Esophagus (tissue), 2 donors: ENCODE data around the gene AIP. TPM values are rescaled to one million over a fixed set of nuclear protein-coding genes. Genes with fewer than 3 reads are reported as not detected.
"Not testable (repeated sequence)": the region's sequence is repeated elsewhere in the genome, so short reads cannot be mapped to it uniquely, and the experiment has no call there.

Experiments
- H3K27ac ChIP-seq, 2 donors: one replicate each; pipeline ENCODE4 v1.5.1; 2013; ENCODE audit warnings: low read depth in 2 of 2, mild to moderate bottlenecking in 2 of 2, inconsistent platforms in 1 of 2, low read length in 1 of 2, moderate library complexity in 1 of 2
- H3K27me3 ChIP-seq, 2 donors: one replicate each; pipeline ENCODE4 v1.6.1; 2013; ENCODE audit warnings: low read length in 2 of 2, control low read depth in 1 of 2, mild to moderate bottlenecking in 1 of 2; ENCODE audit not compliant: insufficient read depth in 2 of 2, control insufficient read depth in 1 of 2
- H3K36me3 ChIP-seq, 2 donors: one replicate each; pipeline ENCODE4 v1.6.1; 2013; ENCODE audit warnings: low read length in 1 of 2; ENCODE audit not compliant: control insufficient read depth in 2 of 2, insufficient read depth in 2 of 2
- H3K4me1 ChIP-seq, 2 donors: one replicate each; pipeline ENCODE4 v1.6.1; 2013; ENCODE audit warnings: low read length in 1 of 2; ENCODE audit not compliant: control insufficient read depth in 2 of 2, insufficient read depth in 2 of 2
- H3K4me3 ChIP-seq, 2 donors: one replicate each; pipeline ENCODE4 v1.5.1; 2013; ENCODE audit warnings: low read length in 2 of 2, mild to moderate bottlenecking in 2 of 2, low read depth in 1 of 2, moderate library complexity in 1 of 2
- H3K9me3 ChIP-seq, 2 donors: one replicate each; pipeline ENCODE4 v1.6.1; 2013; ENCODE audit warnings: mild to moderate bottlenecking in 2 of 2, low read depth in 1 of 2, low read length in 1 of 2, moderate library complexity in 1 of 2; ENCODE audit not compliant: control insufficient read depth in 2 of 2, insufficient read depth in 1 of 2
- WGBS, 2 donors: extraction: QIAGEN DNeasy Blood & Tissue Kit; methylation state at CpG; one replicate each; pipeline ENCODE4 v1.1.7; 2013; 5-methylcytosine and 5-hydroxymethylcytosine counted together
- polyA plus RNA-seq, 2 donors: library from polyadenylated mRNA; stranded (reverse); fragments of 200-250 nt; gene quantifications; one replicate each; pipeline ENCODE4 v1.2.3, GENCODE V29; 2013
- donor health status: healthy with polysubstance abuse.
- donor health status: Bipolar disorder and iron deficiency.

AIP gene
- polyA plus RNA-seq, 2 donors, result 34.1 to 41.5 TPM

DNA sequence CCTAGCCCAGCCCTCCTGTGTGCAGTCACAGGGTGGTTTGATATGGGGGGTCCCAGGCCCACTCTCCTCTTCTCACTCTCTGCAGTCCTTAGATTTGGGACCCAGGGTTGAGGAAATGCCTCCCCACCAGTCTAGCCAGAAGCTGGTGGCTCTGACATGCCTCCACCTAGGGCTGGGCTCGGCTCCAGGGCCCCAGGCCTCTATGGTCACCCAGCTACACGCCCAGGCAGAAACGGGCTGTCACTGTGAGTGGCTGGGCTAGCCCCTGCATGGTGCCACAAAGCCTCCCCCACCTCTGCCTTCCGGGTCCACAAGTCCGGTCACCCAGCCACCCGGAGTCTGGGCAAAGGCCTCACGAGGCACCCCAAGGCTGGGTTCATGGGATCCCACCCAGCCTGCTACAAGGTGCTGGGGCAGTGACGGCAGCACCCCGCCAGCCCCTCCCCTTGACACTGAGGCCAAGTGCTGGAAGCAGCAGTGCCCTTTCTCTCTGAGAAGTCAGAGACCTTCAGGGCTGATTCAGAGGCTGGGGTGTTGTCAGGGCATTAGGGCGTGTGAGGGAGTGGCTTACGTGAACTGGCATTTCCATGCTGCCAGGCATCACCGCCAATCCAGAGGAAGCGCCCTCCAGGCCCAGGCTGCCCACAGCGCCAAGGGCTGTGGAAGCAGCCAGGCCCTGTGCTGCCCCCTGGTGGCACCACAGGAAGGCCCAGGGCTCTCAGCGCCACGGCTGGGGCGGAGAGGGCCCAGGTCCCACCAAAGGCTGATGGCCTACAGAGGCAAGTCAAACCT is 23.0 kb downstream of the AIP start:
- H3K36me3 ChIP-seq, result peaks cover 0 to 10% of the 10 kb centered on the region in 2 donors
- WGBS, 2 donors, result 7% methylated on average over 17 of the region's 17 CpGs
- H3K4me3 ChIP-seq, result peak overlapping the region; percentile 58 to 74
- peaks cover 12 to 27% of the 10 kb centered on the region in 2 donors for H3K4me1 ChIP-seq
- no peaks in the 10 kb centered on the region for H3K27me3 ChIP-seq
- H3K9me3 ChIP-seq, result peaks cover 0 to 2% of the 10 kb centered on the region in 2 donors
- peak overlapping the region; percentile 98 to 99 for H3K27ac ChIP-seq

DNA sequence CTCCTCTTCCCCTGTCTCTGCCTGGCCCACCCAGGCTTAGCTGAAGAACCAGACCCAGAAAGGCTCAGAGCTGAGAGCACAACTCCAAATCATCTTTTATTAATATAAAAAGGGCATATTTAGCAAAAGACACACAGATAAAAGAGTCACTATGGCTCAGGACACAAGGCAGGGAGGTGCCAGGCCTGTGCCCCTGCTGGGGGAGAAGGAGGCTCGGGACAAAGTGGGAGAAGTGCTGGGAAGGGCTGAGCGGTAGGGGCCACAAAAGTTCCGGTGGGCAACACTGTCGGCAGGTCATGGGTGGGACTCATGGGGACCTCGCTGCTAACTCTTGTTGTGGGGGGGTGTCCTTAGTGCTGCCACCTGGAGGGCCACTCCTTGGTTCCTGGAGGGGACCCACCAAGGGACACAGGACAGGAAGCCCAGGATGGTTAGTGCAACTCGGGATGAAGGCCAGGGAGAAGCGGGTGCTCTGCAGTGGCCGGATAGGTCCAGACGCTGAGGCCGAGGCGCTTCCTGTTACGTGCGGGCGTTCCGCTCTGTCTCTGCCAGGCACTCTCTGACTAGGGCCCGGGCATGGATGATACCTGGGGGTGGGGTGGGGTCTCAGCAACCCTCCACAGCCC is 23.7 kb downstream of the AIP start:
- Histone ChIP-seq H3K27me3 (no peaks in the 10 kb centered on the region), H3K27ac (peak overlapping the region; percentile 98 to 99), H3K4me1 (peaks cover 12 to 27% of the 10 kb centered on the region in 2 donors), H3K36me3 (peaks cover 0 to 9% of the 10 kb centered on the region in 2 donors), H3K9me3 (peaks cover 0 to 2% of the 10 kb centered on the region in 2 donors), H3K4me3 (no peak overlapping the region)
- WGBS, 2 donors, result 66 to 67% methylated on average over 15 to 16 of the region's 16 CpGs

DNA sequence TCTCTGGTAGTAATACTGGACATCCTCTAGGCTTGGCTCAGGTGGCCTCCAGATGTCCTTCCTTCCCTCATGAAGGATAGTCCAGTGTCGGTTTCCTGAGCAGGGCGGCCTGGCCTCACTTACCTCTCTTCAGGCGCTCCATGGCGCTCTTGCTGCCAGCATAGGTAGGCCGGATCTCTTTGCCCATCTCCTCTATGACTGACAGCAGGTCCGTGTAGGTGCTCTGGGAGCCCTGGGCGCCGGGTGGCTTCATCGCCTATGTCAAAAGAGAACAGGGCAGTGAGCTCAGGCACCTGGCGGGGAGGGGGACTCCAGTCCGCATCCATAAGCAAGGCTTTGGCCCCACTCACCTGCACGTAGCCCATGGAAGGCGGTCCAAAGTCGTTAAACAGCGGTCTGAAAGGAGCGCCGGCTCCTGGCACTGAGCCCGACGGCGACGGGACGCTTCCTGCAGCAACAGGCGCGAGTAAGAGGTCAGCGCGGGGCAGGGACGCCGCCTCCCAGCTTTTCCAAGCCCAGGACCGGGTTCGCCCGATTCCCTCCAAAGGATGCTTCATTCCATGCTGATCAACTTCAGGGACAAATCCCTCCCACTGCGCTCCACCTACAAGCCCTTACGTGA is 24.5 kb downstream of the AIP start:
- peaks cover 0 to 2% of the 10 kb centered on the region in 2 donors for H3K36me3 ChIP-seq
- WGBS, 2 donors, result 22 to 24% methylated on average over 33 of the region's 33 CpGs

DNA sequence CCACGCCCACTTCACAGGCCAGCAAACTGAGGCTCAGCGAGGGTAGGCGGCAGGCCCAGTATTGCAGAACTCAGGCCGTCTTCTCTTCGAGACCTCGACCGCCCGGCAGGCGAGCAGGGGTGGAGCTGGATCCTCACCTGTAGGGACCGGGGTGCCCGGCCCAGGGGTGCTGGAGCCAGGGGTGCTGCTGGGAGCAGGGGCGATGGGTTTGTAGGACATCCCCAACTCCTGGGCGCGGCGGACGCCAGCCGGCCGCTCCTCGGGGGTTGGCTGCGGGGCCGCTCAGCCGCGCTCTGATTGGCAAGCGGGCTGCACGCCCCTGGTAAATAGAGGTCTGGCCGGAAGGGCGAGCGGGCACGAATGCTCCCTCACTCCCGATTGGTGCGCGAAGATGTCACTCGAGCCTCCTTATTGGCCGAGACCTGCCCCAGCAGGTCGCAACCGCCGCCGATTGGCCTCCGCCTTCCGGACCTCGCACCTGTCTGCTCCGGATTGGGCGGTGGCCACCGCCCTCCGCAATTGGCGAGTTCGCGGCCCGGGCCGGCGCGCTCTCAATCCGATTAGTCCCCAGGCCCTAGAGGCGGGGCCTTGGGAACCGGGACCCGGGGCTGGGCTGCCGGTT is 25.1 kb downstream of the AIP start, which contains the start of gene CDK2AP2:
Gene CDK2AP2, minus strand, starts transcription at position 299 of the 622 bp plus-strand sequence. Its CDS starts 80 bp downstream, at position 219.
- no peaks in the 10 kb centered on the region for H3K36me3 ChIP-seq
- peaks cover 12 to 27% of the 10 kb centered on the region in 2 donors for H3K4me1 ChIP-seq
- peaks cover 0 to 2% of the 10 kb centered on the region in 2 donors for H3K9me3 ChIP-seq
- no peaks in the 10 kb centered on the region for H3K27me3 ChIP-seq
- H3K27ac ChIP-seq, result peak within 1 kb of the TSS; percentile 97 to 99
- 0 to 1% methylated on average over 50 to 57 of the region's 57 CpGs for WGBS, 2 donors
- H3K4me3 ChIP-seq, result peak within 1 kb of the TSS; percentile 57 to 73

More for the DNA sequence above, 24.5 kb downstream of the AIP start:
- H3K27me3 ChIP-seq, result no peaks in the 10 kb centered on the region
- H3K4me3 ChIP-seq, result peak overlapping the region; percentile 57 to 73
- peak overlapping the region; percentile 94 to 97 for H3K27ac ChIP-seq
- peaks cover 0 to 2% of the 10 kb centered on the region in 2 donors for H3K9me3 ChIP-seq
- H3K4me1 ChIP-seq, result peaks cover 12 to 27% of the 10 kb centered on the region in 2 donors

DNA sequence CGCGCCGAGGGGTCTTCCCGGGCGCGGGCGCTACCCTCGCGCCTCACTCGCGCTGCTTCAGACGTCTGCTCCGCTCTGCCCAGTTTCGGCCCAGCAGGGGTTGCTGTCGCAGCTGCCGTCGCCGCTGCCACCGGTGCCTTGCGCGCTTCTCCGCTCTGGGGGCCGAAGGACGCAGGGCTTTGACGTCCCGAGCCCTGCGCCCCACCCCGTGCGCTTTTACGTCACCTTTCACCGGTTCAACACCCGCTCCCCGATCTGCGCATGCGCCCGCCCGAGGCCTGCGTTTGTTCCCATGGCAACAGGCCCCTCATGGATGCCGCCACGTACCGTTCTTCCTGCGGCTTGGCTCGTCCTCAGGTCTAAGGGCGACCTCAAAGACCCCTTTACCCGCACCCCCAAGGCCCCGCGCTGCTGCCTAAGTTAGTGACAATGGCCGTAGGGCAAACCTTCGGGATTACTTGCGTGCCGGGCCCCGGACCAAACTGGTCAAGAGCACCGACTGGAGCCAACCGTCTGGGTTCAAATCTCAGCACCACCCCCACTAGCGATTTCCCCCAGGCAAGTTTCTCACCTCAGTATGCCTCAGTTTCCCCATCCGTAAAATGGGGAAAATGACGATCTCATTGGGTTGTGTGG is 25.8 kb downstream of the AIP start:
- peak overlapping the region; percentile 97 to 99 for H3K27ac ChIP-seq
- 1% methylated on average over 57 of the region's 57 CpGs for WGBS, 2 donors
- H3K36me3 ChIP-seq, result no peaks in the 10 kb centered on the region
- H3K9me3 ChIP-seq, result peaks cover 0 to 2% of the 10 kb centered on the region in 2 donors
- peak overlapping the region; percentile 57 to 73 for H3K4me3 ChIP-seq
- peaks cover 10 to 26% of the 10 kb centered on the region in 2 donors for H3K4me1 ChIP-seq
- no peaks in the 10 kb centered on the region for H3K27me3 ChIP-seq

DNA sequence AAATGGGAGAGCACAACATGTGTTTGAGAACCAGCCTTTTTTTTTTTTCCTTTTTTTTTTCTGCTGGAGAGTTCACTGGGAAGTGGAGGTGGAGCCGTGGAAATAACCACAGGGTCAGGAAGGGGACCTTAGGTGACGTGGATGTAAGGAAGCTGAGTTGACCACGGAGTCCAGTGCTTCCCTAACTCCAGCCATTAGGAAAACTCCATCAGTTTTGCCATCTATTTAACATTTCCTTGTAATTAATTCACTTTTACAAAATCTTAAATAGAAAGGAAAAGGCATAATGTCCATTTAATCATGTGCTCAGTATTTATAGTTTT is 27.2 kb downstream of the AIP start:
- 44 to 54% methylated on average over 3 of the region's 3 CpGs for WGBS, 2 donors
- H3K27me3 ChIP-seq, result no peaks in the 10 kb centered on the region
- H3K9me3 ChIP-seq, result no peaks in the 10 kb centered on the region
- H3K4me3 ChIP-seq, result no peak overlapping the region
- peaks cover 3 to 21% of the 10 kb centered on the region in 2 donors for H3K4me1 ChIP-seq
- no peaks in the 10 kb centered on the region for H3K36me3 ChIP-seq
- no peak overlapping the region for H3K27ac ChIP-seq

DNA sequence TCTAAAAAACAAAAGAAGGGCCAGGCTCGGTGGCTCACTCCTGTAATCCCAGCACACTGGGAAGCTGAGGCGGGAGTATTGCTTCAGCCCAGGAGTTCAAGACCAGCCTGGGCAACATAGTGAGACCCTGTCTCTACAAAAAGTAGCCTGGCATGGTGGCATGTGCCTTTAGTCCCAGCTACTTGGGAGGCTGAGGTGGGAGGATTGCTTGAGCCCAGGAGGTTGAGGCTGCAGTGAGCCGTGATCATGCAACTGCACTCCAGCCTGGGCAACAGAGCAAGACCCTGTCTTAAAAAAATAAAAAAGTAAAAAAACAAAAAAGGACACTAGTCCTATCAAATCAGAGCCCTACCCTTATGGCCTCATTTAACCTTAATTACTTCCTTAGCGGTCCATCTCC is 28.7 kb downstream of the AIP start:
- H3K4me3 ChIP-seq, H3K27me3 ChIP-seq, H3K9me3 ChIP-seq: not testable (repeated sequence)

DNA sequence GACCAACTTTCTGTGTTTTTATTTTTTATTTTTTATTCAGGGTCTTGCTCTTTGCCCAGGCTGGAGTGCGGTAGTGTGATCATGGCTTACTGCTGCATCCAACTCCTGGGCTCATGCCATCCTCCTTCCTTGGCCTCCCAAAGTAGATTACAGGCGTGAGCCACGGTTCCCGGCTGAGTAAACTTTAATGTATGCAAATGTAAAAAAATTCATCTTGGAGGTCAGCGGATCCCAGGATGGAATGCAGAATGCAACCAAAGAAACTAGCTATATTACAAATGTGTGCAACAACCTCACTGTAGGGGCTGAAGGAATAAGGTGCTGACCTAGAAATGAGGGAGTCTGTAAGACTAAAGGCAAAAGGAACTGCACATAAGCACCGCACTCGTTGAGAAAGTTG is 31.3 kb downstream of the AIP start:
- Histone ChIP-seq H3K4me1 (no peaks in the 10 kb centered on the region), H3K4me3 (no peak overlapping the region), H3K36me3 (no peaks in the 10 kb centered on the region), H3K9me3 (no peaks in the 10 kb centered on the region), H3K27ac (no peak overlapping the region), H3K27me3 (no peaks in the 10 kb centered on the region)
- 77 to 80% methylated on average over 7 of the region's 7 CpGs for WGBS, 2 donors

More for the DNA sequence above, 28.7 kb downstream of the AIP start:
- not testable (repeated sequence) for H3K27ac ChIP-seq, H3K36me3 ChIP-seq
- 90 to 91% methylated on average over 4 of the region's 4 CpGs for WGBS, 2 donors
- peaks cover 0 to 13% of the 10 kb centered on the region in 2 donors for H3K4me1 ChIP-seq

DNA sequence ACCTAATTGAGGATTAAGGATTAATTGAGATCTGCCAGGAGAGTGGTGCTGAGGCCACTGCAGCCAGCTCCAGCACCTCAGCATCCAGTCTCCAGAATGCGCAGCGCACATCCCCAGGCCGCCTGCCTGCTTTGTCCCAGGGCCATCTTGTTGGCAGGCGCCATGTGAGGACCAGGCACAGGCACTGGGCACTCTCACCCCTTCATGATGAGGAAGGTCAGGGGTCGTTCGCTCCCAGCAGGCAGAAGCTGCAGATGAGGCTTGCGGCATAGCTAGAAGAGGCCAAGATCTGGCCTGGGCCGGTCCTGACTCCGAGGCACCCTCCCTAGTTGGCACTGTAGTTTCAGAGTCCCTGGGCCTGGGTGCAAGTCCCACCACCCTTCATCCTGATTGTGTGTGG is 34.0 kb downstream of the AIP start:
- Histone ChIP-seq H3K4me1 (peaks cover 0 to 2% of the 10 kb centered on the region in 2 donors), H3K9me3 (no peaks in the 10 kb centered on the region), H3K27me3 (no peaks in the 10 kb centered on the region), H3K36me3 (no peaks in the 10 kb centered on the region), H3K27ac (no peak overlapping the region), H3K4me3 (no peak overlapping the region)
- 92 to 95% methylated on average over 9 of the region's 9 CpGs for WGBS, 2 donors
